PFSK-1 (cell line): ENCODE results near the gene ATP6V1C2.

Experiments used
- POLR2AphosphoS5 ChIP-seq: IDR thresholded peaks from 2 replicates; pipeline ENCODE4 v1.6.1; 2012; ENCODE audit warnings: low read depth, mild to moderate bottlenecking, control low read depth, low read length, moderate library complexity
- SIN3A ChIP-seq: IDR thresholded peaks from 2 replicates; pipeline ENCODE4 v1.6.1; 2012; ENCODE audit warnings: mild to moderate bottlenecking, low read length, moderate library complexity, borderline replicate concordance; ENCODE audit not compliant: insufficient read depth
- TAF1 ChIP-seq: IDR thresholded peaks from 2 replicates; pipeline ENCODE4 v1.6.1; 2012; ENCODE audit warnings: low read length, control low read depth, borderline replicate concordance; ENCODE audit not compliant: insufficient read depth
- TF ChIP-seq, protein P1 (sequence below), 2 experiments: IDR thresholded peaks; 2 replicates each; pipeline versions ENCODE4 v1.6.1 to v1.8.0; 2011 to 2012; ENCODE audit warnings: low read depth in 2 of 2, low read length in 2 of 2, control low read depth in 1 of 2, inconsistent platforms in 1 of 2, mild to moderate bottlenecking in 1 of 2, moderate library complexity in 1 of 2; ENCODE audit not compliant: insufficient read depth in 1 of 2

- TF ChIP-seq POLR2AphosphoS5 (no peak), TAF1 (no peak), SIN3A (no peak)
- TF ChIP-seq, protein P1, sequence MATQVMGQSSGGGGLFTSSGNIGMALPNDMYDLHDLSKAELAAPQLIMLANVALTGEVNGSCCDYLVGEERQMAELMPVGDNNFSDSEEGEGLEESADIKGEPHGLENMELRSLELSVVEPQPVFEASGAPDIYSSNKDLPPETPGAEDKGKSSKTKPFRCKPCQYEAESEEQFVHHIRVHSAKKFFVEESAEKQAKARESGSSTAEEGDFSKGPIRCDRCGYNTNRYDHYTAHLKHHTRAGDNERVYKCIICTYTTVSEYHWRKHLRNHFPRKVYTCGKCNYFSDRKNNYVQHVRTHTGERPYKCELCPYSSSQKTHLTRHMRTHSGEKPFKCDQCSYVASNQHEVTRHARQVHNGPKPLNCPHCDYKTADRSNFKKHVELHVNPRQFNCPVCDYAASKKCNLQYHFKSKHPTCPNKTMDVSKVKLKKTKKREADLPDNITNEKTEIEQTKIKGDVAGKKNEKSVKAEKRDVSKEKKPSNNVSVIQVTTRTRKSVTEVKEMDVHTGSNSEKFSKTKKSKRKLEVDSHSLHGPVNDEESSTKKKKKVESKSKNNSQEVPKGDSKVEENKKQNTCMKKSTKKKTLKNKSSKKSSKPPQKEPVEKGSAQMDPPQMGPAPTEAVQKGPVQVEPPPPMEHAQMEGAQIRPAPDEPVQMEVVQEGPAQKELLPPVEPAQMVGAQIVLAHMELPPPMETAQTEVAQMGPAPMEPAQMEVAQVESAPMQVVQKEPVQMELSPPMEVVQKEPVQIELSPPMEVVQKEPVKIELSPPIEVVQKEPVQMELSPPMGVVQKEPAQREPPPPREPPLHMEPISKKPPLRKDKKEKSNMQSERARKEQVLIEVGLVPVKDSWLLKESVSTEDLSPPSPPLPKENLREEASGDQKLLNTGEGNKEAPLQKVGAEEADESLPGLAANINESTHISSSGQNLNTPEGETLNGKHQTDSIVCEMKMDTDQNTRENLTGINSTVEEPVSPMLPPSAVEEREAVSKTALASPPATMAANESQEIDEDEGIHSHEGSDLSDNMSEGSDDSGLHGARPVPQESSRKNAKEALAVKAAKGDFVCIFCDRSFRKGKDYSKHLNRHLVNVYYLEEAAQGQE (IDR thresholded peaks at IDR 0.05; ENCODE audit: insufficient read depth in 1 of 2, low read depth in 2 of 2, low read length in 2 of 2) = no peak
Measured at GRCh38 chr2:10820562-10820961, 99.1 kb downstream of the ATP6V1C2 start.
